GM10266 (cell line): ENCODE data around the gene ATP6V0A1.

Experiments used
- DNase-seq: peaks from one replicate; pipeline ENCODE4 v3.0.0; 2012; ENCODE audit errors: extremely low spot score
- CTCF ChIP-seq: IDR thresholded peaks from 2 replicates; pipeline ENCODE4 v1.5.1; 2012; ENCODE audit warnings: mild to moderate bottlenecking, low read depth; ENCODE audit not compliant: control insufficient read depth, insufficient read depth; ENCODE audit errors: missing control alignments

ATP6V0A1 gene

GRCh38 chr17:42458497-42459255, at the start of gene ATP6V0A1:
Gene ATP6V0A1, plus strand, starts transcription at chr17:42458878. Its CDS starts 2,017 bp downstream, at chr17:42460895.
- DNase-seq: peak; percentile 92
- no peak for TF ChIP-seq CTCF

- no peak for TF ChIP-seq CTCF
- peak; percentile 11 for DNase-seq
Measured at GRCh38 chr17:42409523-42410318, 49.0 kb upstream of the ATP6V0A1 start.

GRCh38 chr17:42410319-42410685, 48.4 kb upstream of the ATP6V0A1 start:
- no peak for DNase-seq

GRCh38 chr17:42411361-42411760, 47.3 kb upstream of the ATP6V0A1 start:
- peak; percentile 7 for DNase-seq

More at GRCh38 chr17:42410319-42410685, 48.4 kb upstream of the ATP6V0A1 start:
- no peak for TF ChIP-seq CTCF

GRCh38 chr17:42411905-42412679, 46.6 kb upstream of the ATP6V0A1 start:
- TF ChIP-seq CTCF: no peak
- DNase-seq: peak; percentile 10

More at GRCh38 chr17:42411361-42411760, 47.3 kb upstream of the ATP6V0A1 start:
- TF ChIP-seq CTCF: no peak

- no peak for DNase-seq
- no peak for TF ChIP-seq CTCF
Measured at GRCh38 chr17:42413464-42414040, 45.1 kb upstream of the ATP6V0A1 start.
